OCI-LY7 (cell line): ENCODE results near the gene RRBP1. TPM values are rescaled to one million over a fixed set of nuclear protein-coding genes. Genes with fewer than 3 reads are reported as not detected.

Experiments
- BruUV-seq: library from RNA; stranded (reverse); fragments of 400-500 nt; replicated peaks from 2 replicates; lab custom pipeline; 2021; lab: Mats Ljungman, UMichigan
- CTCF ChIA-PET: fragments of 300-600 bp; sonication (Branson Sonifier 250); formaldehyde crosslinking; loops from one replicate; lab custom pipeline; 2022; ENCODE audit warnings: antibody characterized with exemption; ENCODE audit not compliant: unreplicated experiment; lab: Charles Lee
- POLR2A ChIA-PET: fragments of 300-600 bp; sonication (Branson Sonifier 250); formaldehyde crosslinking; loops from one replicate; lab custom pipeline; 2022; ENCODE audit warnings: antibody characterized with exemption; lab: Charles Lee
- DNase-seq: peaks from one replicate; pipeline ENCODE4 v3.0.0-alpha.2; 2015; ENCODE audit warnings: low spot score
- H2AFZ ChIP-seq: fragments of 200-600 bp; sonication (generic), shearing (Covaris generic); 2 replicates; pipeline ENCODE4 v1.6.1; 2014; ENCODE audit warnings: mild to moderate bottlenecking, antibody characterized with exemption, low read length, moderate library complexity
- H3K27ac ChIP-seq: fragments of 200-600 bp; sonication (generic); 2 replicates; pipeline ENCODE4 v1.5.1; 2014; ENCODE audit warnings: mixed run types, low read depth, mild to moderate bottlenecking, moderate library complexity, low read length, inconsistent platforms; ENCODE audit not compliant: poor library complexity, severe bottlenecking
- H3K36me3 ChIP-seq: fragments of 200-600 bp; sonication (generic); 2 replicates; pipeline ENCODE4 v1.6.1; 2014; ENCODE audit warnings: mild to moderate bottlenecking, antibody characterized with exemption, low read length, moderate library complexity, mixed read lengths; ENCODE audit not compliant: insufficient read depth
- H3K4me1 ChIP-seq: fragments of 200-600 bp; sonication (generic); 2 replicates; pipeline ENCODE4 v1.5.1; 2014; ENCODE audit warnings: mild to moderate bottlenecking, low read length; ENCODE audit not compliant: insufficient read depth, poor library complexity, severe bottlenecking
- H3K4me2 ChIP-seq: fragments of 200-600 bp; sonication (generic); 2 replicates; pipeline ENCODE4 v1.6.1; 2014; ENCODE audit warnings: mild to moderate bottlenecking, low read length
- H3K4me3 ChIP-seq: fragments of 200-600 bp; sonication (generic); 2 replicates; pipeline ENCODE4 v1.5.1; 2014; ENCODE audit warnings: mild to moderate bottlenecking, low read depth, low read length; ENCODE audit not compliant: poor library complexity, severe bottlenecking
- H3K79me2 ChIP-seq: fragments of 200-600 bp; sonication (generic); 2 replicates; pipeline ENCODE4 v1.6.1; 2016; ENCODE audit warnings: low read depth, mild to moderate bottlenecking, low read length, moderate library complexity, mixed read lengths; ENCODE audit not compliant: insufficient read depth
- H3K9me2 ChIP-seq: fragments of 200-600 bp; sonication (generic); 2 replicates; pipeline ENCODE4 v1.6.1; 2016; ENCODE audit warnings: mild to moderate bottlenecking, low read length, mixed read lengths; ENCODE audit not compliant: insufficient read depth
- H3K9me3 ChIP-seq: fragments of 200-600 bp; sonication (generic); 2 replicates; pipeline ENCODE4 v1.6.1; 2014; ENCODE audit warnings: mild to moderate bottlenecking, mixed run types, low read length, mixed read lengths
- H4K20me1 ChIP-seq: fragments of 200-600 bp; sonication (generic); 2 replicates; pipeline ENCODE4 v1.6.1; 2014; ENCODE audit warnings: mild to moderate bottlenecking, antibody characterized with exemption, low read length, moderate library complexity, mixed read lengths; ENCODE audit not compliant: insufficient read depth
- CTCF ChIP-seq: fragments of 200-600 bp; sonication (generic); conservative IDR thresholded peaks from 2 replicates; pipeline ENCODE4 v1.5.1; 2014; ENCODE audit warnings: mild to moderate bottlenecking, antibody characterized with exemption, low read length, moderate library complexity, mixed read lengths
- EZH2phosphoT487 ChIP-seq: fragments of 200-600 bp; sonication (generic); IDR thresholded peaks from 2 replicates; pipeline ENCODE4 v1.6.1; 2018; ENCODE audit warnings: low read depth, borderline replicate concordance, mild to moderate bottlenecking, mixed run types, antibody characterized with exemption, low read length, moderate library complexity, mixed read lengths
- intact Hi-C: fragments of 100-400 bp; cut with micrococcal nuclease; formaldehyde crosslinking; loops from one replicate; pipeline ENCODE4 v1.10.0; 2022; ENCODE audit not compliant: unreplicated experiment
- total RNA-seq, 2 experiments: library from RNA; depleted of rRNA in 1 of 2; stranded (reverse); fragments of >200 nt in 1 of 2; shearing (Covaris generic) in 1 of 2; gene quantifications; 2 replicates each; pipeline ENCODE4 v1.2.3, GENCODE V29; 2014 to 2022

Gene RRBP1
- total RNA-seq, 2 experiments from 2014 or later, result 13.6 to 46.3 TPM

- H3K4me1 ChIP-seq, result no peaks in the 10 kb centered on the region
- CTCF ChIA-PET, result no interaction called here
Measured at GRCh38 chr20:17622851-17623508, 59.1 kb downstream of the RRBP1 start.

GRCh38 chr20:17622086-17622850 lies 59.8 kb downstream of the RRBP1 start:
- BruUV-seq, result no TSS peak
- Histone ChIP-seq H3K9me3 (no peaks in the 10 kb centered on the region), H3K36me3 (no peaks in the 10 kb centered on the region), H3K4me1 (no peaks in the 10 kb centered on the region), H3K27ac (no peak overlapping the region), H3K79me2 (no peaks in the 10 kb centered on the region), H2AFZ (no peak overlapping the region), H3K9me2 (no peaks in the 10 kb centered on the region), H3K4me2 (no peak overlapping the region), H4K20me1 (no peaks in the 10 kb centered on the region), H3K4me3 (no peak overlapping the region)
- DNase-seq, result no peak
- intact Hi-C loops, result no loop called here
- ChIA-PET CTCF (no interaction called here), POLR2A (no interaction called here)
- TF ChIP-seq CTCF (no peak), EZH2phosphoT487 (no peak)

More at GRCh38 chr20:17622851-17623508, 59.1 kb downstream of the RRBP1 start:
- Histone ChIP-seq H3K9me2 (no peaks in the 10 kb centered on the region), H3K36me3 (no peaks in the 10 kb centered on the region), H4K20me1 (no peaks in the 10 kb centered on the region), H3K4me3 (no peak overlapping the region), H2AFZ (no peak overlapping the region), H3K4me2 (no peak overlapping the region), H3K9me3 (no peaks in the 10 kb centered on the region), H3K27ac (no peak overlapping the region), H3K79me2 (no peaks in the 10 kb centered on the region)
- BruUV-seq, result no TSS peak
- POLR2A ChIA-PET, result interaction anchor here (0.7 kb wide), 1 partner anchor 68 kb away, joined by 4 read pairs; no protein-coding TSS in a partner anchor
- no peak for TF ChIP-seq CTCF
- TF ChIP-seq EZH2phosphoT487, result no peak
- no peak for DNase-seq
- intact Hi-C loops, result no loop called here
